Measurements from ENCODE around the gene ACOT12. TPM values are rescaled to one million over a fixed set of nuclear protein-coding genes. Genes with fewer than 3 reads are reported as not detected.
"Not testable (repeated sequence)": the region's sequence is repeated elsewhere in the genome, so short reads cannot be mapped to it uniquely, and the experiment has no call there.

The ACOT12 gene
- total and polyA plus RNA-seq, 7 experiments from 2014 or later, result 0.46 to 1.1 TPM; not detected in 5

GRCh38 chr5:81354093-81354492 lies 39.8 kb downstream of the ACOT12 start:
- Mint-ChIP-seq H3K27me3 (peaks cover 0 to 4% (median 3%) of the 10 kb centered on the region in 5 donors), H3K27ac (no peak overlapping the region), H3K36me3 (no peaks in the 10 kb centered on the region), H3K9me3 (no peaks in the 10 kb centered on the region), H3K4me3 (no peak overlapping the region), H3K4me1 (no peaks in the 10 kb centered on the region)
- ChIA-PET POLR2A (no interaction called here), CTCF (no interaction called here)
- DNase-seq (no peak), ATAC-seq (no peak)
- H3K4me1 ChIP-seq (ENCODE audit: control insufficient read depth in 2 of 2, insufficient read depth in 2 of 2, low read length in 2 of 2), result no peaks in the 10 kb centered on the region
- H3K27me3 ChIP-seq (ENCODE audit: control insufficient read depth in 2 of 2, insufficient read depth in 2 of 2, low read length in 2 of 2), result no peaks in the 10 kb centered on the region
- H3K4me3 ChIP-seq (ENCODE audit: low read length), result no peak overlapping the region
- no peaks in the 10 kb centered on the region for H3K9me3 ChIP-seq (ENCODE audit: control insufficient read depth in 2 of 3, low read length in 3 of 3)
- no peak overlapping the region for H3K27ac ChIP-seq (ENCODE audit: low read depth, low read length)
- no peaks in the 10 kb centered on the region for H3K36me3 ChIP-seq (ENCODE audit: control insufficient read depth in 2 of 3, insufficient read depth in 3 of 3, low read length in 3 of 3)
- intact Hi-C loops (cut with micrococcal nuclease), result no loop called here

- Mint-ChIP-seq H3K4me1 (no peaks in the 10 kb centered on the region), H3K27ac (no peak overlapping the region), H3K27me3 (peaks cover 0 to 4% (median 0%) of the 10 kb centered on the region in 5 donors), H3K9me3 (no peaks in the 10 kb centered on the region), H3K36me3 (no peaks in the 10 kb centered on the region), H3K4me3 (no peak overlapping the region)
- intact Hi-C loops (cut with micrococcal nuclease), result no loop called here
- no peak overlapping the region for H3K4me3 ChIP-seq (ENCODE audit: low read length)
- no peak for DNase-seq
- no peak for ATAC-seq
- H3K9me3 ChIP-seq (ENCODE audit: control insufficient read depth in 2 of 3, low read length in 3 of 3), result no peaks in the 10 kb centered on the region
- H3K4me1 ChIP-seq (ENCODE audit: control insufficient read depth in 2 of 2, insufficient read depth in 2 of 2, low read length in 2 of 2), result no peaks in the 10 kb centered on the region
- no peak overlapping the region for H3K27ac ChIP-seq (ENCODE audit: low read depth, low read length)
- POLR2A ChIA-PET, result no interaction called here
- H3K27me3 ChIP-seq (ENCODE audit: control insufficient read depth in 2 of 2, insufficient read depth in 2 of 2, low read length in 2 of 2), result no peaks in the 10 kb centered on the region
- no peaks in the 10 kb centered on the region for H3K36me3 ChIP-seq (ENCODE audit: control insufficient read depth in 2 of 3, insufficient read depth in 3 of 3, low read length in 3 of 3)
- CTCF ChIA-PET, result no interaction called here
Measured at GRCh38 chr5:81353189-81353588, 40.7 kb downstream of the ACOT12 start.

GRCh38 chr5:81350507-81350906 lies 43.4 kb downstream of the ACOT12 start:
- DNase-seq, result no peak
- ChIA-PET POLR2A (no interaction called here), CTCF (no interaction called here)
- no peaks in the 10 kb centered on the region for H3K4me1 Mint-ChIP-seq
- no peaks in the 10 kb centered on the region for H3K36me3 ChIP-seq (ENCODE audit: control insufficient read depth in 2 of 3, insufficient read depth in 3 of 3, low read length in 3 of 3)
- H3K27ac ChIP-seq (ENCODE audit: low read depth, low read length), result no peak overlapping the region
- H3K4me1 ChIP-seq (ENCODE audit: control insufficient read depth in 2 of 2, insufficient read depth in 2 of 2, low read length in 2 of 2), result no peaks in the 10 kb centered on the region
- intact Hi-C loops (cut with micrococcal nuclease), result no loop called here
- no peak for ATAC-seq
- no peak overlapping the region for H3K27ac Mint-ChIP-seq
- H3K27me3 ChIP-seq (ENCODE audit: control insufficient read depth in 2 of 2, insufficient read depth in 2 of 2, low read length in 2 of 2), result no peaks in the 10 kb centered on the region
- no peaks in the 10 kb centered on the region for H3K9me3 Mint-ChIP-seq
- no peak overlapping the region for H3K4me3 ChIP-seq (ENCODE audit: low read length)
- H3K9me3 ChIP-seq (ENCODE audit: control insufficient read depth in 2 of 3, low read length in 3 of 3), result no peaks in the 10 kb centered on the region
- no peaks in the 10 kb centered on the region for H3K36me3 Mint-ChIP-seq
- H3K4me3 Mint-ChIP-seq, result no peak overlapping the region
- H3K27me3 Mint-ChIP-seq, result peaks cover 0 to 4% (median 0%) of the 10 kb centered on the region in 5 donors

GRCh38 chr5:81349161-81349560 lies 44.8 kb downstream of the ACOT12 start:
- no peak overlapping the region for H3K27ac Mint-ChIP-seq
- ChIA-PET POLR2A (no interaction called here), CTCF (interaction anchor here (0.7 kb wide), 1 partner anchor 227 kb away, joined by 3 read pairs; no protein-coding TSS in a partner anchor)
- H3K4me1 ChIP-seq (ENCODE audit: control insufficient read depth in 2 of 2, insufficient read depth in 2 of 2, low read length in 2 of 2), result no peaks in the 10 kb centered on the region
- no peak overlapping the region for H3K27ac ChIP-seq (ENCODE audit: low read depth, low read length)
- no peak for DNase-seq
- peaks cover 0 to 4% (median 0%) of the 10 kb centered on the region in 5 donors for H3K27me3 Mint-ChIP-seq
- H3K36me3 ChIP-seq (ENCODE audit: control insufficient read depth in 2 of 3, insufficient read depth in 3 of 3, low read length in 3 of 3), result no peaks in the 10 kb centered on the region
- ATAC-seq, result no peak
- no peak overlapping the region for H3K4me3 ChIP-seq (ENCODE audit: low read length)
- no peaks in the 10 kb centered on the region for H3K9me3 Mint-ChIP-seq
- no peaks in the 10 kb centered on the region for H3K9me3 ChIP-seq (ENCODE audit: control insufficient read depth in 2 of 3, low read length in 3 of 3)
- no peaks in the 10 kb centered on the region for H3K4me1 Mint-ChIP-seq
- no peaks in the 10 kb centered on the region for H3K27me3 ChIP-seq (ENCODE audit: control insufficient read depth in 2 of 2, insufficient read depth in 2 of 2, low read length in 2 of 2)
- H3K4me3 Mint-ChIP-seq, result no peak overlapping the region
- intact Hi-C loops (cut with micrococcal nuclease), result no loop called here
- no peaks in the 10 kb centered on the region for H3K36me3 Mint-ChIP-seq

GRCh38 chr5:81345411-81346003 lies 48.4 kb downstream of the ACOT12 start:
- Histone ChIP-seq H3K4me1 (ENCODE audit: control insufficient read depth in 2 of 2, insufficient read depth in 2 of 2, low read length in 2 of 2) (no peaks in the 10 kb centered on the region), H3K27ac (ENCODE audit: low read depth, low read length) (no peak overlapping the region), H3K9me3 (ENCODE audit: control insufficient read depth in 2 of 3, low read length in 3 of 3) (no peaks in the 10 kb centered on the region), H3K27me3 (ENCODE audit: control insufficient read depth in 2 of 2, insufficient read depth in 2 of 2, low read length in 2 of 2) (no peaks in the 10 kb centered on the region), H3K4me3 (ENCODE audit: low read length) (no peak overlapping the region), H3K36me3 (ENCODE audit: control insufficient read depth in 2 of 3, insufficient read depth in 3 of 3, low read length in 3 of 3) (no peaks in the 10 kb centered on the region)
- H3K36me3 Mint-ChIP-seq, result no peaks in the 10 kb centered on the region
- H3K27me3 Mint-ChIP-seq, result peaks cover 0 to 3% (median 0%) of the 10 kb centered on the region in 5 donors
- intact Hi-C loops (cut with micrococcal nuclease), result no loop called here
- no peak overlapping the region for H3K4me3 Mint-ChIP-seq
- ATAC-seq (no peak), DNase-seq (no peak)
- ChIA-PET CTCF (no interaction called here), POLR2A (no interaction called here)
- H3K27ac Mint-ChIP-seq, result no peak overlapping the region
- no peaks in the 10 kb centered on the region for H3K9me3 Mint-ChIP-seq
- H3K4me1 Mint-ChIP-seq, result no peaks in the 10 kb centered on the region

- Histone ChIP-seq H3K36me3 (ENCODE audit: control insufficient read depth in 2 of 3, insufficient read depth in 3 of 3, low read length in 3 of 3) (no peaks in the 10 kb centered on the region), H3K4me1 (ENCODE audit: control insufficient read depth in 2 of 2, insufficient read depth in 2 of 2, low read length in 2 of 2) (no peaks in the 10 kb centered on the region), H3K4me3 (ENCODE audit: low read length) (no peak overlapping the region), H3K9me3 (ENCODE audit: control insufficient read depth in 2 of 3, low read length in 3 of 3) (no peaks in the 10 kb centered on the region), H3K27me3 (ENCODE audit: control insufficient read depth in 2 of 2, insufficient read depth in 2 of 2, low read length in 2 of 2) (no peaks in the 10 kb centered on the region), H3K27ac (ENCODE audit: low read depth, low read length) (no peak overlapping the region)
- Mint-ChIP-seq H3K9me3 (no peaks in the 10 kb centered on the region), H3K4me1 (no peaks in the 10 kb centered on the region), H3K4me3 (no peak overlapping the region), H3K27me3 (peaks cover 0 to 3% (median 0%) of the 10 kb centered on the region in 5 donors), H3K36me3 (no peaks in the 10 kb centered on the region), H3K27ac (no peak overlapping the region)
- DNase-seq, result no peak
- POLR2A ChIA-PET, result no interaction called here
- intact Hi-C loops (cut with micrococcal nuclease), result no loop called here
- CTCF ChIA-PET, result no interaction called here
- ATAC-seq, result no peak
Measured at GRCh38 chr5:81344736-81345135, 49.2 kb downstream of the ACOT12 start.

GRCh38 chr5:81338213-81338612 lies 55.7 kb downstream of the ACOT12 start:
- DNase-seq; H3K4me3 ChIP-seq (ENCODE audit: low read length); H3K27me3 Mint-ChIP-seq; CTCF ChIA-PET; H3K27ac ChIP-seq (ENCODE audit: low read depth, low read length); H3K27me3 ChIP-seq (ENCODE audit: control insufficient read depth in 2 of 2, insufficient read depth in 2 of 2, low read length in 2 of 2); POLR2A ChIA-PET; H3K4me1 Mint-ChIP-seq; H3K27ac Mint-ChIP-seq; H3K4me3 Mint-ChIP-seq; H3K9me3 Mint-ChIP-seq; intact Hi-C loops (cut with micrococcal nuclease); H3K36me3 Mint-ChIP-seq; H3K9me3 ChIP-seq (ENCODE audit: control insufficient read depth in 2 of 3, low read length in 3 of 3); ATAC-seq; H3K36me3 ChIP-seq (ENCODE audit: control insufficient read depth in 2 of 3, insufficient read depth in 3 of 3, low read length in 3 of 3); H3K4me1 ChIP-seq (ENCODE audit: control insufficient read depth in 2 of 2, insufficient read depth in 2 of 2, low read length in 2 of 2): not testable (repeated sequence)

Measured in naive thymus-derived CD4-positive, alpha-beta T cell (primary cell).